Erythroblast (primary cell): ENCODE measurements around the gene PPP2R3B.

ENCODE experiments used
- GATA1 ChIP-seq: IDR thresholded peaks from 2 replicates; pipeline ENCODE4 v1.6.1; 2011; ENCODE audit warnings: low read depth, mild to moderate bottlenecking, control low read depth, low read length, moderate library complexity
- POLR2A ChIP-seq: IDR thresholded peaks from 2 replicates; pipeline ENCODE4 v1.6.1; 2011; ENCODE audit warnings: mild to moderate bottlenecking, low read length

DNA sequence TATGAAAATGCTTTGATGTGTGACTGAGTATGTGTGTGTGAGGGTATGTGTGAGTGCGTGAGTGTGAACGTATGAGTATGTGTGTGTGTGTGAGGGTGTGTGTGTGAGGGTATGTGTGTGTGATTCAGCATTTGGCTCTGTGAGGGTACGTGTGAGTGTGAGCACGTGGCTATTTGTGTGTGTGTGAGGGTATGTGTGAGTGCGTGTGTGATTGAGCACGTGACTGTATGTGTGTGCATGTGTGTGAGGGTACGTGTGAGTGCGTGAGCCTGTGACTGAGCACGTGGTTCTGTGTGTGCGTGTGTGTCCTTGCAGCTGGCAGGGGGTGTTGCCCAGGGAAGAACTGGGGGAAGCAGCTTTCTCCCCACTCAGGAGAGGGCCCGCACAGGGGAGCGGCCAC lies 16.1 kb upstream of the PPP2R3B start:
- TF ChIP-seq POLR2A: no peak
- no peak for TF ChIP-seq GATA1
